Measurements from ENCODE around the gene MRPL23. TPM values are rescaled to one million over a fixed set of nuclear protein-coding genes. Genes with fewer than 3 reads are reported as not detected.

Gene MRPL23
- total RNA-seq, 2 donors from 2014 or later = 128 to 210 TPM

- Histone ChIP-seq H3K9me3 (no peaks in the 10 kb centered on the region), H3K27me3 (no peaks in the 10 kb centered on the region), H3K27ac (no peak overlapping the region), H3K4me1 (no peaks in the 10 kb centered on the region), H3K4me3 (no peak overlapping the region), H3K36me3 (no peaks in the 10 kb centered on the region)
- TF ChIP-seq CTCF (IDR thresholded peaks at IDR 0.05) = no peak
- no peak for DNase-seq (ENCODE audit: low spot score)
These were observed 42.8 kb downstream of the MRPL23 start for GRCh38 chr11:1989953-1990352.

DNA sequence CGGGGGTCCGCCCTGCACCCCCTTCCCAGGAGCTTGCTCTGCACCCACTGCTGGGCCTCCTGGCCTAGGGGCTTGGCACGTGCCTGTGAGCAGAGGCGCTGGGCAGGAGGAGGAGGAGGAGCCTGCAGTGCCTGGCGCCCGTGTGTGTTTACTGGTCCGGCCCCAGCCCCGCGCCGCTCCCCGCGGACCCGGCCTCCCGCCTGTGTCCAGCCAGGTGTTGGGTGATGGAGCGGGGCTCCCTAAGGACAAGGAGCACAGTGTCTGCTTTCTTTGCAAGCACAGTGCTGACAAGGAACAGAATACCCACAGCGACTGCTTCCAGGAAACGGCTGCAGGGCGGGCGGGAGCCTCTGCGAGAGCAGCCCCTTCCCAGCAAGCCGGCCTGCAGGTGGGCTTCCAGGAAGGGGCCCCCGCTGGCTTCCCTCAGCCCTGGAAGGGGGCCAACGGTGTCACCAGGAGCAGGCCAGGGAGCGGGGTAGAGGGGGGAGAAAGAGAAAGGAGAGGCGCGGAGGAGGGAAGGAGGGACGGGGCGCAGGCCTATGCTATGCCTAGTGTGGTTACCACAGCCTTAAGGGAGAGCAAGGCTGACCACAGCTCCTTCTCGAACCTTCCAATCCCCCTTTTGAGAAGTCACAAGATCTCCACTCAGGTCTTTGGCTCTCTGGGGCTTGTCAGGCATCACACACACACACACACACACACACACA, 43.9 kb downstream of the MRPL23 start:
- Histone ChIP-seq H3K27me3 (no peaks in the 10 kb centered on the region), H3K9me3 (no peaks in the 10 kb centered on the region), H3K4me1 (no peaks in the 10 kb centered on the region), H3K27ac (no peak overlapping the region), H3K4me3 (no peak overlapping the region), H3K36me3 (no peaks in the 10 kb centered on the region)
- no peak for TF ChIP-seq CTCF (IDR thresholded peaks at IDR 0.05)
- DNase-seq (ENCODE audit: low spot score) = no peak

DNA sequence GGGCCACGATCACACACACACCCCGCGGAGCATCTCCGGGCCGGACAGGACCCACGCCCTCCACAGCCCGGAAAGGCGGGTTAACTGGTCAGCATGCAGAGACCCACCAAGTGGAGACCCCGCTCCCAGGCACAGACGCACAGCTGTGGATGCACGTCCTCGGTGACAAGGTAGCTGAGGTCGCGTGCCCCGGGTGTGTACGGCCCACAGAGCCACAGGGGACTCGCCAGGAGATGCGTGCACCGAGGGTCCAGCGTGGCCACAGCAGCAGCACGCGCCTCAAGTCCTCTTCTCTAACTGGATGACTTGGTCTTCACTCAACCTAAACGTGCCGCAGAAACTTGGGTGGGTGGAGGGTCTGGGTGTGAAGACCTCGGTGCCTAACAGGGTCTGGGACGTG, 45.0 kb downstream of the MRPL23 start:
- Histone ChIP-seq H3K4me1 (no peaks in the 10 kb centered on the region), H3K27me3 (no peaks in the 10 kb centered on the region), H3K36me3 (no peaks in the 10 kb centered on the region), H3K27ac (no peak overlapping the region), H3K9me3 (no peaks in the 10 kb centered on the region), H3K4me3 (no peak overlapping the region)
- TF ChIP-seq CTCF (IDR thresholded peaks at IDR 0.05) = no peak
- peak; percentile 44 for DNase-seq (ENCODE audit: low spot score)

- no peaks in the 10 kb centered on the region for H3K9me3 ChIP-seq
- H3K27me3 ChIP-seq = no peaks in the 10 kb centered on the region
- no peaks in the 10 kb centered on the region for H3K36me3 ChIP-seq
- DNase-seq (ENCODE audit: low spot score) = peak; percentile 53
- H3K4me3 ChIP-seq = no peak overlapping the region
- no peak for TF ChIP-seq CTCF (IDR thresholded peaks at IDR 0.05)
- no peaks in the 10 kb centered on the region for H3K4me1 ChIP-seq
- H3K27ac ChIP-seq = no peak overlapping the region
These were observed 47.0 kb downstream of the MRPL23 start for GRCh38 chr11:1994121-1994520.

GRCh38 chr11:1997755-1998154, 50.6 kb downstream of the MRPL23 start, which contains the start of gene H19:
TSS of gene H19 (minus strand) at chr11:1997842.
- H3K27ac ChIP-seq = no peak within 1 kb of the TSS
- no peaks in the 10 kb centered on the region for H3K9me3 ChIP-seq
- no peaks in the 10 kb centered on the region for H3K27me3 ChIP-seq
- no peak for TF ChIP-seq CTCF (IDR thresholded peaks at IDR 0.05)
- no peaks in the 10 kb centered on the region for H3K4me1 ChIP-seq
- H3K4me3 ChIP-seq = no peak within 1 kb of the TSS
- H3K36me3 ChIP-seq = no peaks in the 10 kb centered on the region
- no peak for DNase-seq (ENCODE audit: low spot score)

DNA sequence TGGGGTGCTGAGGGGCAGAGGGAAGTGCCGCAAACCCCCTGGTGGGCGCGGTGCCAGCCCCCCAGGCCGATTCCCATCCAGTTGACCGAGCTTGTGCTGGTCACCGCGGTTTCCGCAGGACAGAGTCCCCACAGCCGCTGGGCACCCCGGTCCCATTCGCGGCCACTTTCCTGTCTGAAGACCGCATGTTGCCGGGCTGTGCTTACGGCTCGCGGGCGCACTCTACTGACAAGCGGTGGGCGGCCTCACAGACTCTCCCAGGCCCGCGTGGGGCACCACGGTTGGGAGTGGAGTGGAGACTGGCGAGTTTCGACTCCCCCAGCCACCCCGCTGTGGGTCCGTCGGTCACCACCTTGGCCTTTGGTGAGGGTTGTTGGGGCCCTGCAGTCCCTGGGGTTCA, 51.2 kb downstream of the MRPL23 start:
- no peak for DNase-seq (ENCODE audit: low spot score)
- no peaks in the 10 kb centered on the region for H3K36me3 ChIP-seq
- no peaks in the 10 kb centered on the region for H3K4me1 ChIP-seq
- no peaks in the 10 kb centered on the region for H3K27me3 ChIP-seq
- H3K9me3 ChIP-seq = no peaks in the 10 kb centered on the region
- H3K4me3 ChIP-seq = no peak overlapping the region
- TF ChIP-seq CTCF (IDR thresholded peaks at IDR 0.05) = no peak
- H3K27ac ChIP-seq = no peak overlapping the region

All from right atrium auricular region (tissue), 2 donors.